SH-SY5Y (cell line): Measurements from ENCODE around the gene PCSK9.

Experiments used
- GATA2 ChIP-seq: IDR thresholded peaks from 2 replicates; pipeline ENCODE4 v1.6.1; 2011; ENCODE audit warnings: mild to moderate bottlenecking, low read depth, low read length
- GATA3 ChIP-seq: IDR thresholded peaks from 2 replicates; pipeline ENCODE4 v1.6.1; 2011; ENCODE audit warnings: low read depth, mild to moderate bottlenecking, low read length, moderate library complexity

DNA sequence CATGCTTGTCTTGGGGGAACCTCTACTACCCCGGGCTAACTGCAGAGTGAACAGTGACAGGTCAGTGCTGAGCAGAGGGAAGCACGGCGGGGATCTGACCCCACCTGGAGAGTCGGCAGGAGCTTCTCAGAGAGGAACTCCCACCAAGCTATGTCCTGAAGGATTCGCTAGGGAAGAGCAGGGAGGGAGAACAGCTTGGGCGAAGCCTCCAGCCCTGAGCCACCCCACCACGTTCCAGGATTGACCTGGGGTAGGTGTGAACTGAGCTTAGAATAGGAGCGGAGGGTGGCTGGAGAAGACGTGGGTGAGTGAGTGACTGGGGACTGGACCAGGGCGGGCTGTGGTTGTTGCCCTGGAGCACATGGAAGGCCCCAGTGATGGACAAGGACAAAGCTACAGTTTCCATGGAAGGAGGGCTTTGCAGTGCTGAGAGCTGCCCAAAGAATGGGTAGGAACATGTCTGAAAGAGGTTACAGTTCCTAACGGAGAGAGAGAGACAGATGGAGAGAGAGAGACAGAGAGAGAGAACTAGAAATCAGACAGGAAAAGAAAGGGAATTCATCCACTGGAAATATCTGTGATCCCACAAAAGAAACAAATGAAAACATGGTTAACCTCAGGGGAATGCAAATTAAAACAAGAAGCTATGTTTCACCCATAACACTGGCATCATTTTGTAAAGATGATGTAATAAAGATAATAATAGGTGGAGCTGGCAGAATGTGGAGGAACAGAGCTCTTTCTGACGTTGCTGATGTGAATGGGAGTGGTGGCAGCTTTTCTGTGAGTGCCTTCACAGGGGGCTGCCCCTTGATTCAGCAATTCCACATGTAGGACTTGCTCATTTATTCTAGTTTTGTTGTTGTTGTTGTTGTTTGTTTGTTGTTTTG is 23.4 kb upstream of the PCSK9 start:
- TF ChIP-seq GATA3 (no peak), GATA2 (no peak)
